NOMO-1 (cell line): ENCODE results near the gene GALT.

Source experiments
- DNase-seq, 2 experiments: peaks; one replicate each; lab custom pipeline; 2025; ENCODE audit not compliant: unreplicated experiment in 2 of 2; lab: John Stamatoyannopoulos, UW

The GALT gene

GRCh38 chr9:34651321-34651720, 4.8 kb downstream of the GALT start:
- DNase-seq: no peak

- DNase-seq: peak; percentile 95 to 96
These were observed 5.6 kb downstream of the GALT start, which contains the start of gene IL11RA for GRCh38 chr9:34651876-34652601. Gene IL11RA (plus strand): TSS chr9:34652185. CDS start chr9:34655218, 3,033 bp downstream.

GRCh38 chr9:34652602-34653000, 6.1 kb downstream of the GALT start:
- peak in 1 of 2 experiments; percentile 15 for DNase-seq

GRCh38 chr9:34653151-34654072, 6.9 kb downstream of the GALT start:
- DNase-seq: no peak

GRCh38 chr9:34654323-34655051, 8.0 kb downstream of the GALT start:
- DNase-seq: no peak

GRCh38 chr9:34655394-34655793, 8.9 kb downstream of the GALT start:
- no peak for DNase-seq

GRCh38 chr9:34656992-34657391, 10.5 kb downstream of the GALT start:
- no peak for DNase-seq

- DNase-seq: no peak
These were observed 12.0 kb downstream of the GALT start for GRCh38 chr9:34658461-34658860.

GRCh38 chr9:34659592-34660253, 13.2 kb downstream of the GALT start:
- DNase-seq: no peak

- no peak for DNase-seq
These were observed 16.2 kb downstream of the GALT start, which contains the start of gene CCL27 for GRCh38 chr9:34662526-34663302. Gene CCL27 (minus strand): TSS chr9:34662657. CDS start chr9:34662633, 24 bp downstream.

GRCh38 chr9:34663303-34663605, 16.8 kb downstream of the GALT start:
- no peak for DNase-seq

- peak; percentile 82 to 86 for DNase-seq
These were observed 18.0 kb downstream of the GALT start for GRCh38 chr9:34664281-34665066.

- DNase-seq: no peak
These were observed 18.5 kb downstream of the GALT start for GRCh38 chr9:34665067-34665380.

GRCh38 chr9:34665381-34666250, 19.1 kb downstream of the GALT start:
- peak; percentile 98 for DNase-seq

GRCh38 chr9:34669809-34670562, 23.5 kb downstream of the GALT start:
- no peak for DNase-seq

GRCh38 chr9:34671307-34671706, 24.8 kb downstream of the GALT start:
- no peak for DNase-seq

GRCh38 chr9:34674440-34674839, 28.0 kb downstream of the GALT start:
- DNase-seq: no peak
